Pancreas (tissue), 10 donors: ENCODE measurements around the gene HOXD12. TPM values are rescaled to one million over a fixed set of nuclear protein-coding genes. Genes with fewer than 3 reads are reported as not detected.
A peak's percentile ranks its signal among the peaks of the same experiment; 100 is the strongest.

Experiments
- ATAC-seq, 4 donors: fragments of 200-7000 bp; cut with Tn5 transposase; one replicate each; pipeline versions ENCODE4 v1.8.0 to v1.9.1; 2020; ENCODE audit warnings: mild to moderate bottlenecking in 4 of 4, moderate library complexity in 4 of 4
- DNase-seq, 6 donors: peaks; one replicate each; pipeline ENCODE4 v3.0.0-alpha.2; 2020
- FAIRE-seq: peaks from 2 replicates; lab custom pipeline; 2012; peaks lifted over from hg19 to GRCh38; lab: Jason Lieb, UNC
- H3K27ac ChIP-seq, 4 donors: fragments of 200-600 bp; sonication (generic); 1 replicate in 3 of 4; 2 replicates in 1 of 4; pipeline versions ENCODE4 v1.5.0 to v1.8.0; 2020
- H3K27me3 ChIP-seq, 4 donors: fragments of 200-600 bp; one replicate each; pipeline ENCODE4 v1.8.0; 2021
- H3K36me3 ChIP-seq, 3 donors: fragments of 200-600 bp; sonication (generic) in 1 of 3; one replicate each; pipeline versions ENCODE4 v1.5.0 to v1.8.0; 2020 to 2021
- H3K4me1 ChIP-seq, 3 donors: fragments of 200-600 bp; one replicate each; pipeline ENCODE4 v1.8.0; 2021
- H3K4me3 ChIP-seq, 4 donors: fragments of 200-600 bp; sonication (generic) in 2 of 4; one replicate each; pipeline versions ENCODE4 v1.5.0 to v1.8.0; 2020 to 2021
- H3K9me3 ChIP-seq, 4 donors: fragments of 200-600 bp; one replicate each; pipeline ENCODE4 v1.8.0; 2021
- WGBS, 2 donors: extraction: QIAGEN DNeasy Blood & Tissue Kit; methylation state at CpG; one replicate each; pipeline ENCODE4 v1.1.7; 2013; 5-methylcytosine and 5-hydroxymethylcytosine counted together
- intact Hi-C, 3 donors: fragments of 100-400 bp; cut with DNase I; formaldehyde crosslinking; loops; one replicate each; pipeline versions ENCODE4 v1.11.1 to v1.14.2; 2022
- polyA plus RNA-seq, 2 donors: library from polyadenylated mRNA; stranded (reverse); fragments of 200-250 nt; gene quantifications; one replicate each; pipeline ENCODE4 v1.2.3, GENCODE V29; 2013
- total RNA-seq, 6 donors: library from RNA; stranded (reverse); fragmentation: NEBNext Ultra II Directional in 4 of 6; extraction: Animal tissue kit (Norgen Biotek cat#: 25700) in 4 of 6; gene quantifications; one replicate each; pipeline versions ENCODE4 v1.2.1 to v1.2.4, GENCODE V29; 2021 to 2023
- TF ChIP-seq, protein P1 (sequence below), 4 donors: fragments of 200-600 bp; sonication (generic) in 3 of 4; IDR thresholded peaks; one replicate each; pipeline versions ENCODE4 v1.5.0 to v1.8.0; 2021; ENCODE audit warnings: antibody characterized with exemption in 4 of 4
- donor health status: healthy with polysubstance abuse.
- donor health status: DM: no; HTN: no; CAD: no; lungs with moderate emphysema.
- donor health status: DM: no; HTN: no; CAD: no.
- donor health status: control.
- donor health status: control.
- donor health status: Bipolar disorder and iron deficiency.
- donor health status: DM: yes; HTN: yes; CAD: no.
- donor health status: DM: no; HTN: no; CAD: no.
- donor health status: DM: no; HTN: no; CAD: no.
- donor health status: DM: yes; HTN: yes; CAD: no.

Gene HOXD12
- total and polyA plus RNA-seq, 8 donors = not detected

DNA sequence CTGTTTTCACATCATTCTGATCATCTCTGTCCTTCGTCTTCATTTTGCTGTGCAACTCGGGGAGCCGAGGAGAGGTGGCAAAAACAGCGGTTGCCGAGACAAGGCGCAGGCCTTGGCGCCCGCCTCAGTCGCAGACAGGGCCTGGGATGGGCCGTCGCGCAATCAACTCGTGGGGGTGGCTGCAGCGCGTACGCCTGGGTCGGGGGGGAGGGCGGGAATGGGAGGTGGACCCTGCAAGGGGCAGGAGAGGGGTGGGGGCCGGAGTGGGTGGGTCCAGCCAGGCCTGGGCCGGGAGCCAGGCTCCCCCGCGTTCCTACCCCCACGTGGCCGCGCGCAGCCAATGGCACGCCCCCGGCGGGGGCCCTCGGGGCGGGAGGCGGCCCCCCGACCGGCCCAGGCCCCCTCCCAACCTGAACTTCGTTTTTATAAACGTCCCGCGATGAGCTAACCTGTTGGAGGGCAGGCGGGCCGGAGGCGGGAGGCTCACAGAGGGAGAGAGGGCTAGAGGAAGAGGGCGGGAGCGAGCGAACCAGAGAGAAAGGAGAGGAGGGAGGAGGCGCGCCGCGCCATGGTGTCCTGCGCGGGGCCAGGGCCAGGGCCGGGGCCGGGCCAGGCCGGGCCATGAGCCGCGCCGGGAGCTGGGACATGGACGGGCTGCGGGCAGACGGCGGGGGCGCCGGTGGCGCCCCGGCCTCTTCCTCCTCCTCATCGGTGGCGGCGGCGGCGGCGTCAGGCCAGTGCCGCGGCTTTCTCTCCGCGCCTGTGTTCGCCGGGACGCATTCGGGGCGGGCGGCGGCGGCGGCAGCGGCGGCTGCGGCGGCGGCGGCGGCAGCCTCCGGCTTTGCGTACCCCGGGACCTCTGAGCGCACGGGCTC, 7.1 kb upstream of the HOXD12 start, which contains the start of gene HOXD13:
Gene HOXD13, plus strand, starts transcription at position 452 of the 875 bp plus-strand sequence. Its CDS starts 170 bp downstream, at position 622.
- ATAC-seq (no peak), FAIRE-seq (no peak), DNase-seq (peak in 1 of 6 donors; percentile 62)
- 5 to 6% methylated on average over 52 to 95 of the region's 95 CpGs for WGBS, 2 donors
- Histone ChIP-seq H3K4me1 (peaks cover 0 to 17% (median 4%) of the 10 kb centered on the region in 3 donors), H3K27me3 (peaks cover 14 to 93% (median 32%) of the 10 kb centered on the region in 4 donors), H3K36me3 (no peaks in the 10 kb centered on the region), H3K9me3 (no peaks in the 10 kb centered on the region), H3K27ac (no peak within 1 kb of the TSS), H3K4me3 (peak within 1 kb of the TSS in 1 of 4 donors; percentile 37)
- TF ChIP-seq, protein P1, sequence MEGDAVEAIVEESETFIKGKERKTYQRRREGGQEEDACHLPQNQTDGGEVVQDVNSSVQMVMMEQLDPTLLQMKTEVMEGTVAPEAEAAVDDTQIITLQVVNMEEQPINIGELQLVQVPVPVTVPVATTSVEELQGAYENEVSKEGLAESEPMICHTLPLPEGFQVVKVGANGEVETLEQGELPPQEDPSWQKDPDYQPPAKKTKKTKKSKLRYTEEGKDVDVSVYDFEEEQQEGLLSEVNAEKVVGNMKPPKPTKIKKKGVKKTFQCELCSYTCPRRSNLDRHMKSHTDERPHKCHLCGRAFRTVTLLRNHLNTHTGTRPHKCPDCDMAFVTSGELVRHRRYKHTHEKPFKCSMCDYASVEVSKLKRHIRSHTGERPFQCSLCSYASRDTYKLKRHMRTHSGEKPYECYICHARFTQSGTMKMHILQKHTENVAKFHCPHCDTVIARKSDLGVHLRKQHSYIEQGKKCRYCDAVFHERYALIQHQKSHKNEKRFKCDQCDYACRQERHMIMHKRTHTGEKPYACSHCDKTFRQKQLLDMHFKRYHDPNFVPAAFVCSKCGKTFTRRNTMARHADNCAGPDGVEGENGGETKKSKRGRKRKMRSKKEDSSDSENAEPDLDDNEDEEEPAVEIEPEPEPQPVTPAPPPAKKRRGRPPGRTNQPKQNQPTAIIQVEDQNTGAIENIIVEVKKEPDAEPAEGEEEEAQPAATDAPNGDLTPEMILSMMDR (IDR thresholded peaks at IDR 0.05) = no peak
- intact Hi-C loops = loop anchor here in 1 of 3 donors (5.0 kb wide), 1 partner anchor 405 kb away; no protein-coding TSS in a partner anchor

DNA sequence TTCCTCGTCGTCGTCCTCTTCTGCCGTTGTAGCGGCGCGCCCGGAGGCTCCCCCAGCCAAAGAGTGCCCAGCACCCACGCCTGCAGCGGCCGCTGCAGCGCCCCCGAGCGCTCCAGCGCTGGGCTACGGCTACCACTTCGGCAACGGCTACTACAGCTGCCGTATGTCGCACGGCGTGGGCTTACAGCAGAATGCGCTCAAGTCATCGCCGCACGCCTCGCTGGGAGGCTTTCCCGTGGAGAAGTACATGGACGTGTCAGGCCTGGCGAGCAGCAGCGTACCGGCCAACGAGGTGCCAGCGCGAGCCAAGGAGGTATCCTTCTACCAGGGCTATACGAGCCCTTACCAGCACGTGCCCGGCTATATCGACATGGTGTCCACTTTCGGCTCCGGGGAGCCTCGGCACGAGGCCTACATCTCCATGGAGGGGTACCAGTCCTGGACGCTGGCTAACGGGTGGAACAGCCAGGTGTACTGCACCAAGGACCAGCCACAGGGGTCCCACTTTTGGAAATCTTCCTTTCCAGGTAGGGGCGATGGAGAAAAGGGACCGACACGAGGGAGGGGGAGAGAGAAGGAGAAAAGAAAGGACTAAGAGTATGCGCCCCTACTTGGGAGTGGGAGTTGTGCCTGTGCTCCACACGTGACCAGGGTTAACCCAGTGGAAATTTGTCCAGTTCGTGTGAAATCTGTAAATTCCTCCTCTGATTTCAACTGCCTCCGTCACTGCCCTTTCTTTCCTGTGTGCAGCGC, 6.3 kb upstream of the HOXD12 start:
- intact Hi-C loops = loop anchor here in 1 of 3 donors (5.0 kb wide), 1 partner anchor 406 kb away; no protein-coding TSS in a partner anchor
- no peak overlapping the region for H3K27ac ChIP-seq
- peaks cover 0 to 11% (median 4%) of the 10 kb centered on the region in 3 donors for H3K4me1 ChIP-seq
- DNase-seq = peak in 1 of 6 donors; percentile 66
- H3K4me3 ChIP-seq = peak overlapping the region in 1 of 4 donors; percentile 37
- H3K9me3 ChIP-seq = no peaks in the 10 kb centered on the region
- H3K27me3 ChIP-seq = peaks cover 10 to 90% (median 32%) of the 10 kb centered on the region in 4 donors
- TF ChIP-seq, protein P1 (IDR thresholded peaks at IDR 0.05) = no peak
- no peak for FAIRE-seq
- ATAC-seq = no peak
- WGBS, 2 donors = 3 to 4% methylated on average over 52 to 53 of the region's 53 CpGs
- no peaks in the 10 kb centered on the region for H3K36me3 ChIP-seq

DNA sequence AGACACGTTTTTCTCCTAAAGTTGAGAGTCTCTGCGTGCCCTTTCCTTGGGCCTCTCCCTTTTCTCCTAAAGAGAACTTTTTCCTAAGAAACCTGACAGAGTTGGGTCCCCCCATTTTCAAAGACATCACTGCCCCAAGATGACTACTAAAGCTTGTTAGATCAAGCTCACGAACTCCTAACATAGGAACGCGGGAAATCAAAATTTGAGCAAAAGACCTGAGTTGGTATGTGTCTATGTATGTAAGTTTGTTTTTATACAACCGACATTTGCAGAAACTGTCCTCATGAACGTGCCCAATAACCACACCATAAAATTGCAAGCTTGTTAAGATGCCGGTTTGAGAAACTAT, 5.7 kb upstream of the HOXD12 start:
- 5 to 8% methylated on average over 8 of the region's 8 CpGs for WGBS, 2 donors
- FAIRE-seq (no peak), DNase-seq (no peak), ATAC-seq (no peak)
- H3K27ac ChIP-seq = no peak overlapping the region
- no peaks in the 10 kb centered on the region for H3K36me3 ChIP-seq
- intact Hi-C loops = loop anchor here in 1 of 3 donors (5.0 kb wide), 1 partner anchor 407 kb away; no protein-coding TSS in a partner anchor
- TF ChIP-seq, protein P1 (IDR thresholded peaks at IDR 0.05) = no peak
- peaks cover 10 to 90% (median 34%) of the 10 kb centered on the region in 4 donors for H3K27me3 ChIP-seq
- H3K9me3 ChIP-seq = no peaks in the 10 kb centered on the region
- no peak overlapping the region for H3K4me3 ChIP-seq
- H3K4me1 ChIP-seq = peaks cover 0 to 11% (median 4%) of the 10 kb centered on the region in 3 donors

DNA sequence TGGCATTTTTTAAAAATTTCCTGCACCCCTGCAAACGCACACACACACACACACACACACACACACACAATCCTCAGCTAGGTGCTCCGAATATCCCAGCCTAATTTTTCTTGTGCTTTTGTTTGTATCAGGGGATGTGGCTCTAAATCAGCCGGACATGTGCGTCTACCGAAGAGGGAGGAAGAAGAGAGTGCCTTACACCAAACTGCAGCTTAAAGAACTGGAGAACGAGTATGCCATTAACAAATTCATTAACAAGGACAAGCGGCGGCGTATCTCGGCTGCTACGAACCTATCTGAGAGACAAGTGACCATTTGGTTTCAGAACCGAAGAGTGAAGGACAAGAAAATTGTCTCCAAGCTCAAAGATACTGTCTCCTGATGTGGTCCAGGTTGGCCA, 5.2 kb upstream of the HOXD12 start:
- H3K36me3 ChIP-seq = no peaks in the 10 kb centered on the region
- no peak overlapping the region for H3K27ac ChIP-seq
- TF ChIP-seq, protein P1 (IDR thresholded peaks at IDR 0.05) = no peak
- FAIRE-seq (no peak), ATAC-seq (no peak), DNase-seq (no peak)
- no peak overlapping the region for H3K4me3 ChIP-seq
- 4% methylated on average over 12 of the region's 12 CpGs for WGBS, 2 donors
- peaks cover 10 to 89% (median 35%) of the 10 kb centered on the region in 4 donors for H3K27me3 ChIP-seq
- intact Hi-C loops = loop anchor here in 1 of 3 donors (5.0 kb wide), 1 partner anchor 407 kb away; no protein-coding TSS in a partner anchor
- no peaks in the 10 kb centered on the region for H3K9me3 ChIP-seq
- H3K4me1 ChIP-seq = peaks cover 0 to 11% (median 4%) of the 10 kb centered on the region in 3 donors
